AG09309 (cell line): ENCODE data around the gene BNC2.

Experiments used
- DNase-seq: peaks from one replicate; pipeline ENCODE4 v3.0.0-alpha.2; 2010; ENCODE audit warnings: low read depth
- H3K4me3 ChIP-seq: 2 replicates; pipeline ENCODE4 v1.5.1; 2011; ENCODE audit warnings: mild to moderate bottlenecking, low read depth, low read length, moderate library complexity; ENCODE audit not compliant: control insufficient read depth
- CTCF ChIP-seq: IDR thresholded peaks from 2 replicates; pipeline ENCODE4 v1.5.1; 2011; ENCODE audit warnings: mild to moderate bottlenecking, low read depth, low read length, inconsistent platforms; ENCODE audit not compliant: insufficient read depth, control insufficient read depth; ENCODE audit errors: missing control alignments

BNC2 gene

GRCh38 chr9:16419124-16419523, 451.3 kb downstream of the BNC2 start:
- H3K4me3 ChIP-seq = no peak overlapping the region
- DNase-seq = no peak
- no peak for TF ChIP-seq CTCF

- H3K4me3 ChIP-seq = no peak overlapping the region
- no peak for DNase-seq
- TF ChIP-seq CTCF = no peak
Observed at GRCh38 chr9:16418721-16419120, 451.7 kb downstream of the BNC2 start.

GRCh38 chr9:16417749-16418148, 452.7 kb downstream of the BNC2 start:
- no peak for TF ChIP-seq CTCF
- H3K4me3 ChIP-seq = no peak overlapping the region
- DNase-seq = no peak

GRCh38 chr9:16417161-16417560, 453.3 kb downstream of the BNC2 start:
- no peak for TF ChIP-seq CTCF
- no peak overlapping the region for H3K4me3 ChIP-seq
- peak; percentile 78 for DNase-seq

- DNase-seq = no peak
- no peak for TF ChIP-seq CTCF
- H3K4me3 ChIP-seq = no peak overlapping the region
Observed at GRCh38 chr9:16414451-16414850, 456.0 kb downstream of the BNC2 start.

GRCh38 chr9:16413509-16414016, 456.9 kb downstream of the BNC2 start:
- peak; percentile 94 for DNase-seq
- no peak overlapping the region for H3K4me3 ChIP-seq
- TF ChIP-seq CTCF = no peak

GRCh38 chr9:16412740-16413139, 457.7 kb downstream of the BNC2 start:
- DNase-seq = no peak
- TF ChIP-seq CTCF = no peak
- no peak overlapping the region for H3K4me3 ChIP-seq
